HepG2 (cell line): Measurements from ENCODE around the gene METTL15. TPM values are rescaled to one million over a fixed set of nuclear protein-coding genes. Genes with fewer than 3 reads are reported as not detected.

Experiments
- ATF7-NPFF ChIP-seq: sonication (generic); formaldehyde crosslinking; IDR thresholded peaks from 2 replicates; pipeline ENCODE4 v1.8.1; 2023; ENCODE audit warnings: mild to moderate bottlenecking, low read depth, missing genetic modification reagents, moderate library complexity
- ELF4 ChIP-seq: sonication (generic); formaldehyde crosslinking; IDR thresholded peaks from 2 replicates; pipeline ENCODE4 v1.5.0; 2020; ENCODE audit warnings: missing genetic modification reagents, mild to moderate bottlenecking, moderate library complexity, borderline replicate concordance
- FOXP4 ChIP-seq: sonication (generic); formaldehyde crosslinking; IDR thresholded peaks from 2 replicates; pipeline ENCODE4 v1.4.0; 2020; ENCODE audit warnings: missing genetic modification reagents
- JUND ChIP-seq: sonication (generic); formaldehyde crosslinking; IDR thresholded peaks from 2 replicates; pipeline ENCODE4 v1.8.0; 2022; ENCODE audit warnings: mild to moderate bottlenecking, missing genetic modification reagents
- LCORL ChIP-seq, 2 experiments: fragments of 450-650 bp in 1 of 2; sonication (generic) in 1 of 2; formaldehyde crosslinking in 1 of 2; IDR thresholded peaks; 2 replicates each; pipeline versions ENCODE4 v1.5.0 to v1.6.1; 2017 to 2020; ENCODE audit warnings: antibody characterized with exemption in 1 of 2, missing genetic modification reagents in 1 of 2
- NFE2L2 ChIP-seq: fragments of 150-350 bp; IDR thresholded peaks from 2 replicates; pipeline ENCODE4 v1.6.1; 2014; ENCODE audit warnings: low read length
- NKX3-1 ChIP-seq: sonication (generic); formaldehyde crosslinking; IDR thresholded peaks from 2 replicates; pipeline ENCODE4 v1.5.0; 2020; ENCODE audit warnings: missing genetic modification reagents
- NPAS2 ChIP-seq: sonication (generic); formaldehyde crosslinking; IDR thresholded peaks from 2 replicates; pipeline ENCODE4 v1.8.0; 2022; ENCODE audit warnings: mild to moderate bottlenecking, missing genetic modification reagents, borderline replicate concordance
- RBAK ChIP-seq: sonication (generic); formaldehyde crosslinking; IDR thresholded peaks from 2 replicates; pipeline ENCODE4 v1.5.1; 2020; ENCODE audit warnings: mild to moderate bottlenecking, missing genetic modification reagents
- SOX13 ChIP-seq, 3 experiments: fragments of 450-650 bp in 1 of 3; sonication (generic) in 1 of 3; formaldehyde crosslinking in 1 of 3; IDR thresholded peaks in 2 of 3; conservative IDR thresholded peaks in 1 of 3; 2 replicates each; pipeline versions ENCODE4 v1.5.0 to v1.6.1; 2016 to 2020; ENCODE audit warnings: antibody characterized with exemption in 1 of 3, mild to moderate bottlenecking in 1 of 3, missing compliant biosample characterization in 1 of 3, missing genetic modification reagents in 1 of 3, moderate library complexity in 1 of 3
- UBTF ChIP-seq: sonication (generic); formaldehyde crosslinking; IDR thresholded peaks from 2 replicates; pipeline ENCODE4 v1.4.0; 2020; ENCODE audit warnings: mild to moderate bottlenecking, missing genetic modification reagents
- ZMYM3 ChIP-seq: sonication (generic); formaldehyde crosslinking; IDR thresholded peaks from 2 replicates; pipeline ENCODE4 v1.5.1; 2020; ENCODE audit warnings: mild to moderate bottlenecking, missing genetic modification reagents
- ZNF138 ChIP-seq: sonication (generic); formaldehyde crosslinking; IDR thresholded peaks from 2 replicates; pipeline ENCODE4 v1.5.0; 2020; ENCODE audit warnings: mild to moderate bottlenecking, low read depth, missing genetic modification reagents
- ZNF280B ChIP-seq: sonication (generic); formaldehyde crosslinking; IDR thresholded peaks from 2 replicates; pipeline ENCODE4 v1.5.0; 2020; ENCODE audit warnings: missing genetic modification reagents, mild to moderate bottlenecking, borderline replicate concordance
- ZNF317 ChIP-seq: sonication (generic); formaldehyde crosslinking; IDR thresholded peaks from 2 replicates; pipeline ENCODE4 v1.5.0; 2020; ENCODE audit warnings: mild to moderate bottlenecking, missing genetic modification reagents
- ZNF546 ChIP-seq: sonication (generic); formaldehyde crosslinking; conservative IDR thresholded peaks from 2 replicates; pipeline ENCODE4 v1.8.1; 2023; ENCODE audit warnings: mild to moderate bottlenecking, missing genetic modification reagents
- ZNF687 ChIP-seq: sonication (generic); formaldehyde crosslinking; IDR thresholded peaks from 2 replicates; pipeline ENCODE4 v1.5.1; 2020; ENCODE audit warnings: mild to moderate bottlenecking, missing genetic modification reagents, moderate library complexity
- ZNF746 ChIP-seq: sonication (generic); formaldehyde crosslinking; IDR thresholded peaks from 2 replicates; pipeline ENCODE4 v1.8.0; 2022; ENCODE audit warnings: mild to moderate bottlenecking, missing genetic modification reagents
- polyA plus RNA-seq, 8 experiments: library from polyadenylated mRNA; depleted of rRNA in 3 of 8; stranded (reverse) in 7 of 8; unstranded in 1 of 8; fragments of >200 nt; fragmentation: Illumina TruSeq in 4 of 8; extraction: Trizol in 4 of 8; gene quantifications; 2 replicates each; pipeline versions ENCODE4 v1.2.1 to v1.2.3, GENCODE V29; 2011 to 2016; ENCODE audit warnings: low read depth in 4 of 8, missing spikeins in 1 of 8, mixed read lengths in 1 of 8; ENCODE audit not compliant: insufficient read depth in 1 of 8
- total RNA-seq, 5 experiments: library from RNA; depleted of rRNA; stranded (reverse); fragments of >200 nt; fragmentation: Illumina TruSeq; extraction: Trizol; gene quantifications; 2 replicates each; pipeline ENCODE4 v1.2.3, GENCODE V29; 2016; ENCODE audit warnings: low read depth in 1 of 5

Gene METTL15
- total and polyA plus RNA-seq, 2 of the 13 experiments (the other 11 are each of a cell fraction or from before 2014, with no cell fraction given): 6.5 to 14.0 TPM

GRCh38 chr11:28110108-28110820 is 2.1 kb downstream of the METTL15 start (continued):
- TF ChIP-seq ZNF687 (CRISPR knock-in tag): peak; percentile 75
- TF ChIP-seq ZNF317 (CRISPR knock-in tag): peak; percentile 80
- peak; percentile 82 for TF ChIP-seq FOXP4 (CRISPR knock-in tag)
- peak; percentile 75 for TF ChIP-seq JUND (CRISPR knock-in tag)
- TF ChIP-seq NFE2L2: no peak
- TF ChIP-seq ZNF138: 0 out of 2 replicates have a peak, but pooled peaks have one; percentile 43
- peak; percentile 88 for TF ChIP-seq NKX3-1 (CRISPR knock-in tag)
- peak; percentile 66 for TF ChIP-seq ATF7-NPFF (CRISPR knock-in tag)
- peak; percentile 90 for TF ChIP-seq ZNF280B (CRISPR knock-in tag)
- TF ChIP-seq LCORL (IDR thresholded peaks at IDR 0.05): no peak
- TF ChIP-seq LCORL (CRISPR knock-in tag; IDR thresholded peaks at IDR 0.05): peak; percentile 83
- TF ChIP-seq RBAK (CRISPR knock-in tag): 0 out of 2 replicates have a peak, but pooled peaks have one; percentile 34
- peak; percentile 79 for TF ChIP-seq ZNF746
- TF ChIP-seq ZNF546 (CRISPR knock-in tag): no peak
- peak; percentile 81 for TF ChIP-seq ZMYM3 (CRISPR knock-in tag)
- no peak for TF ChIP-seq NPAS2 (CRISPR knock-in tag)
- 0 out of 2 replicates have a peak, but pooled peaks have one; percentile 39 for TF ChIP-seq SOX13 (IDR thresholded peaks at IDR 0.05)
- TF ChIP-seq SOX13 (CRISPR knock-in tag; conservative IDR thresholded peaks at IDR 0.05 in 1 of 2, IDR thresholded peaks at IDR 0.05 in 1 of 2): peak in 1 of 2 experiments; percentile 69; a peak in 2 of 4 replicates
- peak; percentile 80 for TF ChIP-seq UBTF (CRISPR knock-in tag)
- TF ChIP-seq ELF4: no peak
